ENCODE measurements around the gene IYD. TPM values are rescaled to one million over a fixed set of nuclear protein-coding genes. Genes with fewer than 3 reads are reported as not detected.

Gene IYD
- total RNA-seq, 1 experiment from 2014 or later = not detected

DNA sequence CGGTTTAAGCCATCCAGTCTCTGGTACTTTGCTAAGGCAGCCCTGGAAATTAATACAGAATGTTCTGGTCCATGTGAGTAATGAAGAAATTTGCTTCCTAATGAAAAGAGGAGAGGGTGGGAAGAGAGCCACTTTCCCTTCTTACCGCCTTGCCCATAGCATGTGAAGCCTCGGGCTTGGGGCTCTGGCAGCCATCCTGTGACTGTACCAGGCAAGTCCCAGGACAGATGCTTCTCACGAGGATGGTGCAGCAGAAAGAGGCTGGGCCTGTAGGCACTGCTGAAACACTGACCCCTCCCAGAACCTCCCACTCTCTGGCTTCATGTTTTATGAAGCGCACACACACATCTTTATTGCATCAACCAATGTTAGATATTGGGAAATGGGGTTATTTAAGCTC lies 74.8 kb downstream of the IYD start:
- H2AFZ ChIP-seq (ENCODE audit: low read length) = no peak overlapping the region
- WGBS (ENCODE audit: extremely low coverage, insufficient read length, low lambda C conversion rate) = no CpG with 5 or more reads among the region's 5 CpGs
- H3K18ac ChIP-seq (ENCODE audit: insufficient read length, low read depth, low read length) = no peak overlapping the region
- no peak overlapping the region for H3K14ac ChIP-seq (ENCODE audit: insufficient read depth, low read length)
- no peak overlapping the region for H4K91ac ChIP-seq (ENCODE audit: insufficient read length, low read depth, low read length)
- no peaks in the 10 kb centered on the region for H3K4me1 ChIP-seq (ENCODE audit: insufficient read depth, low read length)
- H2BK120ac ChIP-seq (ENCODE audit: low read depth, low read length, poor library complexity, severe bottlenecking) = no peak overlapping the region
- H2BK15ac ChIP-seq (ENCODE audit: low read depth, low read length) = no peak overlapping the region
- no peaks in the 10 kb centered on the region for H3K9me3 ChIP-seq (ENCODE audit: control insufficient read depth, low read depth, low read length)
- H4K8ac ChIP-seq (replicated peaks; ENCODE audit: insufficient read length, low read depth, low read length) = no peak overlapping the region
- H2AK5ac ChIP-seq (ENCODE audit: insufficient read length, low read length) = no peak overlapping the region
- no peak overlapping the region for H3K4ac ChIP-seq (ENCODE audit: low read depth, low read length)
- no peak overlapping the region for H2BK20ac ChIP-seq (ENCODE audit: low read depth, low read length, poor library complexity, severe bottlenecking)
- no peak overlapping the region for H3K56ac ChIP-seq (ENCODE audit: insufficient read length, low read depth, low read length)
- no peaks in the 10 kb centered on the region for H3K23me2 ChIP-seq (ENCODE audit: insufficient read length, low read depth, low read length, poor library complexity, severe bottlenecking)
- H4K20me1 ChIP-seq (ENCODE audit: control insufficient read depth, insufficient read depth, insufficient read length) = no peaks in the 10 kb centered on the region
- no peaks in the 10 kb centered on the region for H3K4me1 Mint-ChIP-seq
- H2BK5ac ChIP-seq (ENCODE audit: insufficient read length, low read length) = no peak overlapping the region
- no peak for DNase-seq
- no peaks in the 10 kb centered on the region for H3K79me2 ChIP-seq (ENCODE audit: insufficient read depth, low read length)
- no peak overlapping the region for H4K5ac ChIP-seq (ENCODE audit: insufficient read length, low read depth, low read length)
- H3K79me1 ChIP-seq (ENCODE audit: insufficient read depth, low read depth, low read length, poor library complexity, severe bottlenecking) = no peaks in the 10 kb centered on the region
- no peak overlapping the region for H3K27ac Mint-ChIP-seq
- H3K27me3 Mint-ChIP-seq (ENCODE audit: low read depth) = no peaks in the 10 kb centered on the region; the same call in 1 of the 2 replicates
- H3K4me3 Mint-ChIP-seq = no peak overlapping the region
- no peak overlapping the region for H3K27ac ChIP-seq (ENCODE audit: insufficient read length, low read depth, low read length)
- H3K27me3 ChIP-seq (ENCODE audit: insufficient read depth, low read length) = no peaks in the 10 kb centered on the region
- H3K36me3 Mint-ChIP-seq (ENCODE audit: insufficient read depth in 1 of 3, low read depth in 3 of 3) = no peaks in the 10 kb centered on the region; a peak in 2 of 7 replicates
- H2BK12ac ChIP-seq (ENCODE audit: insufficient read length, low read depth, low read length) = no peak overlapping the region
- no peak overlapping the region for H3K4me2 ChIP-seq (ENCODE audit: insufficient read depth, insufficient read length, low read length)
- no peak overlapping the region for H3K23ac ChIP-seq (ENCODE audit: insufficient read length, low read depth, low read length)
- H3T11ph ChIP-seq (ENCODE audit: low read length) = no peak overlapping the region
- H3K9me3 Mint-ChIP-seq = no peaks in the 10 kb centered on the region; a peak in 2 of 5 replicates
- no peak overlapping the region for H3K9ac ChIP-seq (ENCODE audit: extremely low read depth, insufficient read length, low read length)
- TF ChIP-seq, protein P1, sequence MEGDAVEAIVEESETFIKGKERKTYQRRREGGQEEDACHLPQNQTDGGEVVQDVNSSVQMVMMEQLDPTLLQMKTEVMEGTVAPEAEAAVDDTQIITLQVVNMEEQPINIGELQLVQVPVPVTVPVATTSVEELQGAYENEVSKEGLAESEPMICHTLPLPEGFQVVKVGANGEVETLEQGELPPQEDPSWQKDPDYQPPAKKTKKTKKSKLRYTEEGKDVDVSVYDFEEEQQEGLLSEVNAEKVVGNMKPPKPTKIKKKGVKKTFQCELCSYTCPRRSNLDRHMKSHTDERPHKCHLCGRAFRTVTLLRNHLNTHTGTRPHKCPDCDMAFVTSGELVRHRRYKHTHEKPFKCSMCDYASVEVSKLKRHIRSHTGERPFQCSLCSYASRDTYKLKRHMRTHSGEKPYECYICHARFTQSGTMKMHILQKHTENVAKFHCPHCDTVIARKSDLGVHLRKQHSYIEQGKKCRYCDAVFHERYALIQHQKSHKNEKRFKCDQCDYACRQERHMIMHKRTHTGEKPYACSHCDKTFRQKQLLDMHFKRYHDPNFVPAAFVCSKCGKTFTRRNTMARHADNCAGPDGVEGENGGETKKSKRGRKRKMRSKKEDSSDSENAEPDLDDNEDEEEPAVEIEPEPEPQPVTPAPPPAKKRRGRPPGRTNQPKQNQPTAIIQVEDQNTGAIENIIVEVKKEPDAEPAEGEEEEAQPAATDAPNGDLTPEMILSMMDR (conservative IDR thresholded peaks at IDR 0.05) = no peak
